ENCODE measurements around the gene SERPINB6. TPM values are rescaled to one million over a fixed set of nuclear protein-coding genes. Genes with fewer than 3 reads are reported as not detected.

SERPINB6 gene
- 10 to 100 TPM; 55.2 to 56.0 TPM for total RNA-seq

GRCh38 chr6:2971420-2972218 is at the start of gene SERPINB6:
SERPINB6 (minus strand) TSS chr6:2971567; CDS start chr6:2959332, 12,235 bp downstream.
- peaks cover 11% of the 10 kb centered on the region for H3K36me3 Mint-ChIP-seq
- H3K27ac Mint-ChIP-seq, result peak within 1 kb of the TSS; percentile 89
- peak; percentile 64 for DNase-seq
- H3K27me3 Mint-ChIP-seq, result no peaks in the 10 kb centered on the region
- peaks cover 6% of the 10 kb centered on the region for H3K9me3 Mint-ChIP-seq (ENCODE audit: low read depth)
- peak within 1 kb of the TSS; percentile 82 for H3K4me3 Mint-ChIP-seq
- ATAC-seq, result peak; percentile 69
- CTCF ChIA-PET, result interaction anchor here (0.9 to 1.6 kb wide), 11 partner anchors 8 to 205 kb away, joined by 3 to 9 read pairs (median 4); no protein-coding TSS in a partner anchor
- H3K4me1 Mint-ChIP-seq, result peaks cover 54% of the 10 kb centered on the region

GRCh38 chr6:3019749-3020320 is 48.5 kb upstream of the SERPINB6 start:
- ATAC-seq, result no peak
- no peaks in the 10 kb centered on the region for H3K27me3 Mint-ChIP-seq
- CTCF ChIA-PET, result interaction anchor here (1.0 to 1.9 kb wide), 6 partner anchors 10 to 34 kb away, joined by 3 to 12 read pairs (median 4); no protein-coding TSS in a partner anchor
- H3K36me3 Mint-ChIP-seq, result peaks cover 48% of the 10 kb centered on the region
- H3K4me3 Mint-ChIP-seq, result no peak overlapping the region
- peaks cover 39% of the 10 kb centered on the region for H3K4me1 Mint-ChIP-seq
- no peak for DNase-seq
- H3K27ac Mint-ChIP-seq, result no peak overlapping the region
- no peaks in the 10 kb centered on the region for H3K9me3 Mint-ChIP-seq (ENCODE audit: low read depth)

GRCh38 chr6:3019065-3019464 is 47.7 kb upstream of the SERPINB6 start:
- Mint-ChIP-seq H3K9me3 (ENCODE audit: low read depth) (no peaks in the 10 kb centered on the region), H3K4me3 (no peak overlapping the region), H3K36me3 (peaks cover 48% of the 10 kb centered on the region), H3K27ac (no peak overlapping the region), H3K4me1 (peaks cover 33% of the 10 kb centered on the region), H3K27me3 (no peaks in the 10 kb centered on the region)
- no peak for ATAC-seq
- CTCF ChIA-PET, result interaction anchor here (1.0 to 1.9 kb wide), 3 partner anchors 11 to 35 kb away, joined by 4 to 6 read pairs (median 4); no protein-coding TSS in a partner anchor
- DNase-seq, result no peak

- no peak for ATAC-seq
- Mint-ChIP-seq H3K4me1 (peaks cover 25% of the 10 kb centered on the region), H3K36me3 (peaks cover 52% of the 10 kb centered on the region), H3K27ac (no peak overlapping the region), H3K4me3 (no peak overlapping the region), H3K27me3 (no peaks in the 10 kb centered on the region), H3K9me3 (ENCODE audit: low read depth) (no peaks in the 10 kb centered on the region)
- DNase-seq, result no peak
- CTCF ChIA-PET, result interaction anchor here (1.5 to 3.7 kb wide), 2 partner anchors 15 to 37 kb away, joined by 3 to 15 read pairs; no protein-coding TSS in a partner anchor
Measured at GRCh38 chr6:3017304-3017703, 45.9 kb upstream of the SERPINB6 start.

- Mint-ChIP-seq H3K4me3 (no peak overlapping the region), H3K27me3 (no peaks in the 10 kb centered on the region), H3K4me1 (peaks cover 23% of the 10 kb centered on the region), H3K36me3 (peaks cover 55% of the 10 kb centered on the region), H3K9me3 (ENCODE audit: low read depth) (peaks cover 5% of the 10 kb centered on the region), H3K27ac (no peak overlapping the region)
- DNase-seq, result no peak
- ATAC-seq, result no peak
- CTCF ChIA-PET, result interaction anchor here (1.1 to 3.7 kb wide), 3 partner anchors 13 to 37 kb away, joined by 3 to 15 read pairs (median 3); no protein-coding TSS in a partner anchor
Measured at GRCh38 chr6:3016473-3017280, 45.3 kb upstream of the SERPINB6 start.

- ATAC-seq, result no peak
- CTCF ChIA-PET, result interaction anchor here (1.1 to 3.7 kb wide), 2 partner anchors 13 to 38 kb away, joined by 3 to 15 read pairs; no protein-coding TSS in a partner anchor
- Mint-ChIP-seq H3K36me3 (peaks cover 62% of the 10 kb centered on the region), H3K4me1 (peaks cover 18% of the 10 kb centered on the region), H3K9me3 (ENCODE audit: low read depth) (peaks cover 15% of the 10 kb centered on the region), H3K4me3 (no peak overlapping the region), H3K27me3 (no peaks in the 10 kb centered on the region), H3K27ac (no peak overlapping the region)
- no peak for DNase-seq
Measured at GRCh38 chr6:3015144-3015543, 43.8 kb upstream of the SERPINB6 start.

- ATAC-seq (no peak), DNase-seq (no peak)
- peaks cover 14% of the 10 kb centered on the region for H3K4me1 Mint-ChIP-seq
- peaks cover 16% of the 10 kb centered on the region for H3K9me3 Mint-ChIP-seq (ENCODE audit: low read depth)
- H3K36me3 Mint-ChIP-seq, result peaks cover 62% of the 10 kb centered on the region
- no peak overlapping the region for H3K4me3 Mint-ChIP-seq
- no peak overlapping the region for H3K27ac Mint-ChIP-seq
- H3K27me3 Mint-ChIP-seq, result no peaks in the 10 kb centered on the region
- CTCF ChIA-PET, result interaction anchor here (1.1 to 3.7 kb wide), 2 partner anchors 13 to 39 kb away, joined by 3 to 15 read pairs; no protein-coding TSS in a partner anchor
Measured at GRCh38 chr6:3014675-3015066, 43.3 kb upstream of the SERPINB6 start.

- Mint-ChIP-seq H3K9me3 (ENCODE audit: low read depth) (peaks cover 16% of the 10 kb centered on the region), H3K4me3 (no peak overlapping the region), H3K27ac (no peak overlapping the region), H3K36me3 (peaks cover 63% of the 10 kb centered on the region), H3K4me1 (peaks cover 9% of the 10 kb centered on the region), H3K27me3 (no peaks in the 10 kb centered on the region)
- ATAC-seq (no peak), DNase-seq (no peak)
- CTCF ChIA-PET, result interaction anchor here (0.6 to 3.7 kb wide), 2 partner anchors 12 to 13 kb away, joined by 3 to 15 read pairs; no protein-coding TSS in a partner anchor
Measured at GRCh38 chr6:3013901-3014674, 42.7 kb upstream of the SERPINB6 start.

- Mint-ChIP-seq H3K36me3 (peaks cover 67% of the 10 kb centered on the region), H3K4me1 (peaks cover 8% of the 10 kb centered on the region), H3K9me3 (ENCODE audit: low read depth) (peaks cover 18% of the 10 kb centered on the region), H3K27ac (no peak overlapping the region), H3K27me3 (no peaks in the 10 kb centered on the region), H3K4me3 (no peak overlapping the region)
- DNase-seq, result no peak
- CTCF ChIA-PET, result interaction anchor here (0.6 kb wide), 1 partner anchor 13 kb away, joined by 3 read pairs; no protein-coding TSS in a partner anchor
- no peak for ATAC-seq
Measured at GRCh38 chr6:3013486-3013885, 42.1 kb upstream of the SERPINB6 start.

- CTCF ChIA-PET, result no interaction called here
- ATAC-seq (no peak), DNase-seq (no peak)
- no peak overlapping the region for H3K4me3 Mint-ChIP-seq
- no peak overlapping the region for H3K27ac Mint-ChIP-seq
- peaks cover 67% of the 10 kb centered on the region for H3K36me3 Mint-ChIP-seq
- peaks cover 6% of the 10 kb centered on the region for H3K4me1 Mint-ChIP-seq
- no peaks in the 10 kb centered on the region for H3K27me3 Mint-ChIP-seq
- peaks cover 18% of the 10 kb centered on the region for H3K9me3 Mint-ChIP-seq (ENCODE audit: low read depth)
Measured at GRCh38 chr6:3011592-3011991, 40.2 kb upstream of the SERPINB6 start.

GRCh38 chr6:3011158-3011557 is 39.8 kb upstream of the SERPINB6 start:
- H3K4me1 Mint-ChIP-seq, result peaks cover 6% of the 10 kb centered on the region
- no peak overlapping the region for H3K27ac Mint-ChIP-seq
- no peak for DNase-seq
- H3K36me3 Mint-ChIP-seq, result peaks cover 69% of the 10 kb centered on the region
- CTCF ChIA-PET, result no interaction called here
- no peaks in the 10 kb centered on the region for H3K27me3 Mint-ChIP-seq
- ATAC-seq, result no peak
- H3K9me3 Mint-ChIP-seq (ENCODE audit: low read depth), result peaks cover 18% of the 10 kb centered on the region
- H3K4me3 Mint-ChIP-seq, result no peak overlapping the region

GRCh38 chr6:3009930-3010329 is 38.6 kb upstream of the SERPINB6 start:
- CTCF ChIA-PET, result interaction anchor here (1.2 kb wide), 1 partner anchor 8 kb away, joined by 7 read pairs; no protein-coding TSS in a partner anchor
- no peak overlapping the region for H3K27ac Mint-ChIP-seq
- no peak overlapping the region for H3K4me3 Mint-ChIP-seq

More at GRCh38 chr6:3009930-3010329, 38.6 kb upstream of the SERPINB6 start:
- ATAC-seq, result no peak
- Mint-ChIP-seq H3K4me1 (peaks cover 6% of the 10 kb centered on the region), H3K27me3 (no peaks in the 10 kb centered on the region), H3K9me3 (ENCODE audit: low read depth) (peaks cover 18% of the 10 kb centered on the region), H3K36me3 (peaks cover 68% of the 10 kb centered on the region)
- no peak for DNase-seq

Measured in activated CD8-positive, alpha-beta memory T cell treated with anti-CD3 and anti-CD28 coated beads, Interleukin-2, amount 10 ng/mL, durations not matched to agents 7 days and 5 days (primary cell).